ENCODE measurements around the gene PRLHR. TPM values are rescaled to one million over a fixed set of nuclear protein-coding genes. Genes with fewer than 3 reads are reported as not detected.
A peak's percentile ranks its signal among the peaks of the same experiment; 100 is the strongest.

PRLHR gene
- total RNA-seq, 6 experiments from 2014 or later, result not detected

- no peak for TF ChIP-seq CTCF (IDR thresholded peaks at IDR 0.05)
- no peak overlapping the region for H3K27ac Mint-ChIP-seq
- peaks cover 34% of the 10 kb centered on the region for H3K4me1 Mint-ChIP-seq (ENCODE audit: low read depth)
- H3K9me3 Mint-ChIP-seq, result no peaks in the 10 kb centered on the region
- DNase-seq, result no peak
- no peak overlapping the region for H3K4me3 Mint-ChIP-seq
- H3K36me3 Mint-ChIP-seq (ENCODE audit: low read depth), result no peaks in the 10 kb centered on the region
- H3K27me3 Mint-ChIP-seq (ENCODE audit: insufficient read depth), result peaks cover 21% of the 10 kb centered on the region
Observed at GRCh38 chr10:118571123-118571522, 24.3 kb downstream of the PRLHR start.

- Mint-ChIP-seq H3K4me3 (no peak overlapping the region), H3K27ac (no peak overlapping the region), H3K9me3 (no peaks in the 10 kb centered on the region), H3K36me3 (ENCODE audit: low read depth) (no peaks in the 10 kb centered on the region), H3K27me3 (ENCODE audit: insufficient read depth) (peaks cover 24% of the 10 kb centered on the region), H3K4me1 (ENCODE audit: low read depth) (peaks cover 36% of the 10 kb centered on the region)
- DNase-seq, result no peak
- TF ChIP-seq CTCF (IDR thresholded peaks at IDR 0.05), result no peak
Observed at GRCh38 chr10:118570591-118570990, 24.9 kb downstream of the PRLHR start.

GRCh38 chr10:118569882-118570252 is 25.6 kb downstream of the PRLHR start:
- DNase-seq, result no peak

GRCh38 chr10:118569241-118569881 is 26.1 kb downstream of the PRLHR start:
- TF ChIP-seq CTCF (IDR thresholded peaks at IDR 0.05), result no peak
- H3K4me3 Mint-ChIP-seq, result no peak overlapping the region
- peaks cover 23% of the 10 kb centered on the region for H3K27me3 Mint-ChIP-seq (ENCODE audit: insufficient read depth)
- peak; percentile 33 for DNase-seq
- no peak overlapping the region for H3K27ac Mint-ChIP-seq
- peaks cover 36% of the 10 kb centered on the region for H3K4me1 Mint-ChIP-seq (ENCODE audit: low read depth)
- no peaks in the 10 kb centered on the region for H3K36me3 Mint-ChIP-seq (ENCODE audit: low read depth)
- H3K9me3 Mint-ChIP-seq, result no peaks in the 10 kb centered on the region

More at GRCh38 chr10:118569882-118570252, 25.6 kb downstream of the PRLHR start:
- Mint-ChIP-seq H3K4me3 (no peak overlapping the region), H3K27me3 (ENCODE audit: insufficient read depth) (peaks cover 27% of the 10 kb centered on the region), H3K27ac (no peak overlapping the region), H3K4me1 (ENCODE audit: low read depth) (peaks cover 36% of the 10 kb centered on the region), H3K36me3 (ENCODE audit: low read depth) (no peaks in the 10 kb centered on the region), H3K9me3 (no peaks in the 10 kb centered on the region)
- TF ChIP-seq CTCF (IDR thresholded peaks at IDR 0.05), result no peak

- H3K36me3 Mint-ChIP-seq (ENCODE audit: low read depth), result no peaks in the 10 kb centered on the region
- peak; percentile 94 for TF ChIP-seq CTCF (IDR thresholded peaks at IDR 0.05)
- no peaks in the 10 kb centered on the region for H3K9me3 Mint-ChIP-seq
- H3K4me1 Mint-ChIP-seq (ENCODE audit: low read depth), result peaks cover 36% of the 10 kb centered on the region
- peak overlapping the region; percentile 83 for H3K4me3 Mint-ChIP-seq
- no peak overlapping the region for H3K27ac Mint-ChIP-seq
- H3K27me3 Mint-ChIP-seq (ENCODE audit: insufficient read depth), result peaks cover 29% of the 10 kb centered on the region
- peak; percentile 51 for DNase-seq
Observed at GRCh38 chr10:118568327-118568848, 27.1 kb downstream of the PRLHR start.

Measured in HFFc6 (cell line).